Body of pancreas (tissue), 4 donors: Measurements from ENCODE around the gene CCDC60.
A peak's percentile ranks its signal among the peaks of the same experiment; 100 is the strongest.

ENCODE experiments used
- POLR2A ChIP-seq, 3 donors: fragments of 450-650 bp; IDR thresholded peaks; one replicate each; pipeline ENCODE4 v1.6.1; 2016; ENCODE audit warnings: antibody characterized with exemption in 3 of 3, mild to moderate bottlenecking in 2 of 3
- TF ChIP-seq, protein P1 (sequence below), 7 experiments: fragments of 450-650 bp in 4 of 7; fragments of 200-600 bp in 3 of 7; sonication (generic) in 3 of 7; IDR thresholded peaks; one replicate each; pipeline ENCODE4 v1.5.1; 2016 to 2019; ENCODE audit warnings: antibody characterized with exemption in 7 of 7

DNA sequence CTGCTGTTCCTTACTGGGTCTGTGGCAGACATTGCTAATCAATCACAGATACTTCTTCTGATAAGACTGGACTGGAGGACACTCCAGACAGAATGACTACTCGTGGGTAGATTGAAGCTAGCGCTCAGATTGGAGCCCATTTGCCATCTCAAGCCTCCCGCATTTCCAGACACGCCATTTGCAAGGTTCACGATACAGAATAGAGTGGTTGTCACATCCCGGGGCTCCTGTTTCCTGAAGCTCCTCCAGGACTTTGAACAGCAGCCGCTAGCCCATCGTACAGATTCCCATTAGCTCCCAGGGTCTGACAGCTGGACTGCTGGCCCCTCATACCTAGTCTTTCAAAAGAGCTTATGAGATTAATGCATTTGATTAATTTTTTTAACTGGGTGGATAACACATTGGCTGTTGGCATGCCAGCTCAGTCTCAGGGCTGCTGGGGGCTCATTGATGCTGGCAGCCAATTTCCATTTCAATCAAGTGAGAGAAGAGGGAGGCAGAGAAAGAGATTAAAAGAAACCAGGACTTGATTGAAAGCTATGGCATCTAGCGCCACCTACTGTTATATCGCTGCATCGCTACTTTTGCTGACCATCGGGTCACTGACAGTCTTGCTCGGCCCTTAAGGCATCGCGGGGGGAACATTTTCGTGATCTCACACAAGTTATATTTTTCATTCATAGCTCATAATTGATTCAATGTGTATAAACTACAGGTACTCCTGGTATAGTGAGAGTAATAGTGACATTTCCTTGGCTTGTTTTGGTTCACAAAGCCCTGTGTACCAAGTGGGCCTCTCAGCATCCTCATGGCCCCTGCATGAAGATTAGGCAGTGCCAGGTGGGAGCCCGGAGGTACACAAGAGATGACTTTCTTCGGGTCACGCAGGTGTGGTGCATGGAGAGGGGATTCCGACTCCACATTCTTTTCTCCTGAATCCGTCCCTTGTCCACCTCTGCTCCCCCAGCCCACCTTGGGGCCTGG lies 78.6 kb downstream of the CCDC60 start:
- TF ChIP-seq, protein P1, sequence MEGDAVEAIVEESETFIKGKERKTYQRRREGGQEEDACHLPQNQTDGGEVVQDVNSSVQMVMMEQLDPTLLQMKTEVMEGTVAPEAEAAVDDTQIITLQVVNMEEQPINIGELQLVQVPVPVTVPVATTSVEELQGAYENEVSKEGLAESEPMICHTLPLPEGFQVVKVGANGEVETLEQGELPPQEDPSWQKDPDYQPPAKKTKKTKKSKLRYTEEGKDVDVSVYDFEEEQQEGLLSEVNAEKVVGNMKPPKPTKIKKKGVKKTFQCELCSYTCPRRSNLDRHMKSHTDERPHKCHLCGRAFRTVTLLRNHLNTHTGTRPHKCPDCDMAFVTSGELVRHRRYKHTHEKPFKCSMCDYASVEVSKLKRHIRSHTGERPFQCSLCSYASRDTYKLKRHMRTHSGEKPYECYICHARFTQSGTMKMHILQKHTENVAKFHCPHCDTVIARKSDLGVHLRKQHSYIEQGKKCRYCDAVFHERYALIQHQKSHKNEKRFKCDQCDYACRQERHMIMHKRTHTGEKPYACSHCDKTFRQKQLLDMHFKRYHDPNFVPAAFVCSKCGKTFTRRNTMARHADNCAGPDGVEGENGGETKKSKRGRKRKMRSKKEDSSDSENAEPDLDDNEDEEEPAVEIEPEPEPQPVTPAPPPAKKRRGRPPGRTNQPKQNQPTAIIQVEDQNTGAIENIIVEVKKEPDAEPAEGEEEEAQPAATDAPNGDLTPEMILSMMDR (IDR thresholded peaks at IDR 0.05), result peak; percentile 32 to 85 (median 75)
- TF ChIP-seq POLR2A (IDR thresholded peaks at IDR 0.05), result no peak
